Measurements from ENCODE around the gene B2M.
"Not testable (repeated sequence)": the region's sequence is repeated elsewhere in the genome, so short reads cannot be mapped to it uniquely, and the experiment has no call there.

B2M gene

DNA sequence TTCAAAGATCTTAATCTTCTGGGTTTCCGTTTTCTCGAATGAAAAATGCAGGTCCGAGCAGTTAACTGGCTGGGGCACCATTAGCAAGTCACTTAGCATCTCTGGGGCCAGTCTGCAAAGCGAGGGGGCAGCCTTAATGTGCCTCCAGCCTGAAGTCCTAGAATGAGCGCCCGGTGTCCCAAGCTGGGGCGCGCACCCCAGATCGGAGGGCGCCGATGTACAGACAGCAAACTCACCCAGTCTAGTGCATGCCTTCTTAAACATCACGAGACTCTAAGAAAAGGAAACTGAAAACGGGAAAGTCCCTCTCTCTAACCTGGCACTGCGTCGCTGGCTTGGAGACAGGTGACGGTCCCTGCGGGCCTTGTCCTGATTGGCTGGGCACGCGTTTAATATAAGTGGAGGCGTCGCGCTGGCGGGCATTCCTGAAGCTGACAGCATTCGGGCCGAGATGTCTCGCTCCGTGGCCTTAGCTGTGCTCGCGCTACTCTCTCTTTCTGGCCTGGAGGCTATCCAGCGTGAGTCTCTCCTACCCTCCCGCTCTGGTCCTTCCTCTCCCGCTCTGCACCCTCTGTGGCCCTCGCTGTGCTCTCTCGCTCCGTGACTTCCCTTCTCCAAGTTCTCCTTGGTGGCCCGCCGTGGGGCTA is at the start of gene B2M, which contains the start of gene PATL2:
B2M (plus strand) TSS at position 422 of the 647 bp plus-strand sequence; CDS start at position 452, 30 bp downstream.
PATL2 (minus strand) TSS at position 228 of the 647 bp plus-strand sequence. CDS start 34,833 bp downstream, outside the sequence.
- peak; percentile 95 to 97 for DNase-seq

- DNase-seq: no peak
These were observed 49.7 kb upstream of the B2M start for GRCh38 chr15:44661576-44661975.

- DNase-seq: peak; percentile 65 to 70
These were observed 48.6 kb upstream of the B2M start for GRCh38 chr15:44662478-44663409.

GRCh38 chr15:44663410-44664308 is 47.7 kb upstream of the B2M start, which contains the start of gene SPG11:
TSS of gene SPG11 (minus strand) at chr15:44663662. CDS start at chr15:44663647, 15 bp downstream.
- peak; percentile 96 to 98 for DNase-seq

DNA sequence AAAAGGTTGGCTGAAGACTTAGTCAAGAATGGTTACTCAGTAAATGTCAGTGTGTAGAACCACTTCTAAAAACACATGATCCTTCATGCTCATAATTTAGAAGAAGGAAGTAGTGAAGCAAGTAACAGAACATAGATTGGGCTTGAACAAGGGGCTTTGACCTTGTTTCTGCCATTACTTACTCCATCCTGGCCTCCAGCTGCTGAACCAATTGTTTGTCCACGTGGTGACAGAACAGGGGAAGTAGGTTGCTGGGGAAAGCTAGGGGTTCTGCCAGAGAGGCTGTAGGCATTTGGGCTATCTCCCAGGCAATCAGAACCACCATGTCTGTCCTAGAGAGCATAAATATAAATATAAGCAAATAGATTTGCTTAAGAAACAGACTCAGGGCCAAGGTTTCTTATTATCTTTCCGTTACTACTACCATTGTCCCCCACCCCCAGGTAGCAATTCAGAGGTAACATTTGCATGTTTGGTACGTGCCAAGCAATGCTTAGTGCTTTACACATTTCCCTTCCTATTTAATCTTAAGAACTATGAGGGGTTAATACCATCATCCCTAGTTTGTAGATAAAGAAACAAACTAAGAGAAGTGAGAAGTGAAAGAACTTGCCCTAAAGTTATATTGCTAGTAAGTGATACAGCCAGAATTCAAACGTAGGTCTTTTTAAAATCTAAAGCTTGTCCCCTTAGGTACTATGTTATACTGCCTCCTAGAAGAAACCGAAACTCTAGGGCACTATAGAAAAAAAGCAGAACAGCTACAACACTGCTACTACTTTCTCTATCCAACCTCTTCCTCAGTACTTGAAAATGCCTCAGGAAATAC is 44.9 kb upstream of the B2M start:
- DNase-seq: no peak

- no peak for DNase-seq
These were observed 44.3 kb upstream of the B2M start for GRCh38 chr15:44667039-44667360.

- no peak for DNase-seq
These were observed 42.4 kb upstream of the B2M start for GRCh38 chr15:44668921-44669320.

- no peak for DNase-seq
These were observed 41.0 kb upstream of the B2M start for GRCh38 chr15:44670087-44670950.

DNA sequence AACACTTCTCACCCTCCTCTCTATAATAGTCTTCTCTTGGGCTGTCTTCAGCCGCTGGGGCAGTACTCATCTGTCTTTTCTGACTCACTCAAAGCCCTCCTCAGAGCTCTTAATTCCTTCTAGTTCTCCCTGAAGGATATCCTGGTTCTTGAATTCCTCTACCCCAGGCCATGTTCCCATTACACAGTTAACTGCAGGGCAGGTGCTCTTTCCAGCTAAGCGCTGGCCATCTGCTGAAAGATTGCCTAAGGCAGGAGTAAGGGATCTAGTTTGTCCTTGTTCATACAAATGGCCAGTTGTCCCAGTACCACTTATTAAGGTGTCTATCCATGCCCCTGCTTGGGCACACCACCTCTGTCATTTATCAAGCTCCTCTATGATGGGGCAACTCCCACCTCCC is 37.7 kb upstream of the B2M start:
- DNase-seq: no peak

DNA sequence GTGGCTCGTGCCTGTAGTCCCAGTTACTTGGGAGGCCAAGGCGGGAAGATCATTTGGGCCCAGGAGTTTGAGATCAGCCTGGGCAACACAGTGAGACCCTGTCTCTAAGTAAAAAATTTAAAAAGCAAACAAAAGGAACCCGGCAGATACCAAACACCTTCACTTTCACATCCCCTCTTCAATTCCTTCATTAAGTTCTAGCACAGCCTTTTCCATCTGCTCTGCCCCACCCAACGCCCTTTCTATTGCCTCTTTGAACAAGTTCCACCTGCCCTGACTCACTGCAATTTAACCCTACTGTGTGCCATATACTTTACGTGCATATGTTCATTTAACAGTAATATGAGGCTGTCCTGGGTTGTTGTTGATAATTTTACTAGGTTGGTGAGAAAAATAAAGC is 35.4 kb upstream of the B2M start:
- DNase-seq: no peak

DNA sequence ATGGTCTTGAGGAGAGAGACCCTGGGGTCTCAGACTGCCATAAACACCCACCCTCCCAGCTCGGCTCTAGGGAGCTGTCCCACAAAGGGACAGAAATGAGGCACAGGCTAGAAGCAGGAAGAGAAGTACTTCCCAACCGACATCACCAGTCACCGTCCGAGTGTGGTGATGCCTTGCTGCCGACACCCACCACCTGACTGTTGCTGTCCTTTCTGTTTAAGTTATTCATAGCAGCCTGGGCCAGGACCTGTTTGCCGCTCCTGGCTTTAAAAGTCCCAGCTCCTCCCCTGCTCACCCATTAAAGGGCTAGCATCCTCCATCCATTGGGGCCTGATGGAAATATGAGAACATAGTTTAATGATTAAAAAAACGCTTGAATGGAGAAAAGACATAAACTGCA is 34.6 kb upstream of the B2M start:
- no peak for DNase-seq

- DNase-seq: no peak
These were observed 29.1 kb upstream of the B2M start for GRCh38 chr15:44682211-44682610.

DNA sequence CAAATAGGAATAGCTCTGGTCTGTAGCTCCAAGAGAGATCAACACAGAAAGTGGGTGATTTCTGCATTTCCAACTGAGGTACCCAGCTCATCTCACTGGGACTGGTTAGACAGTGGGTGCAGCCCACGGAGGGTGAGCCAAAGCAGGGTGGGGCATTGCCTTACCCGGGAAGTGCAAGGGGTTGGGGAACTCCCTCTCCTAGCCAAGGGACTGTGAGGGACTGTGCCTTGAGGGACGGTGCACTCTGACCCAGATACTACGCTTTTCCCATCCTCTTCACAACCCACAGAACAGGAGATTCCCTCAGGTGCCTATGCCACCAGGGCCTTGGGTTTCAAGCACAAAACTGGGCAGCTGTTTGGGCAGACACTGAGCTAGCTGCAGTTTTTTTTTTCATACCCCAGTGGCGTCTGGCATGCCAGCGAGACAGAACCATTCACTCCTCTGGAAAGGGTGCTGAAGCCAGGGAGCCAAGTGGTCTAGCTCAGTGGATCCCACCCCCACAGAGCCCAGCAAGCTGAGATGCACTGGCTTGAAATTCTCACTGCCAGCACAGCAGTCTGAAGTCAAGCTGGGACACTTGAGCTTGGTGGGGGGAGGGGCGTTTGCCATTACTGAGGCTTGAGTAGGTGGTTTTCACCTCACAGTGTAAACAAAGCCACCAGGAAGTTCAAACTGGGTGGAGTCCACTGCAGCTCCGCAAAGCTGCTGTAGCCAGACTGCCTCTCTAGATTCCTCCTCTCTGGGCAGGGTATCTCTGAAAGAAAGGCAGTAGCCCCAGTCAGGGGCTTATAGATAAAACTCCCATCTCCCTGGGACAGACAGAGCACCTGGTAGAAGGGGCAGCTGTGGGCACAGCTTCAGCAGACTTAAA is 28.3 kb upstream of the B2M start:
- DNase-seq: peak; percentile 60 to 69

DNA sequence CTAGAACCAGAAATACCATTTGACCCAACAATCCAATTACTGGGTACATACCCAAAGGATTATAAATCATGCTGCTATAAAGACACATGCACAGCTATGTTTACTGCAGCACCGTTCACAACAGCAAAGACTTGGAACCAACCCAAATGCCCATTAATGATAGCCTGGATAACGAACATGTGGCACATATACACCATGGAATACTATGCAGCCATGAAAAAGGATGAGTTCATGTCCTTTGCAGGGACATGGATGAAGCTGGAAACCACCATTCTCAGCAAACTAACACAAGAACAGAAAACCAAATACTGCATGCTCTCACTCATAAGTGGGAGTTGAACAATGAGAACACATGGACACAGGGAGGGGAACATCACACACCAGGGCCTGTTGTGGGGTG is 22.0 kb upstream of the B2M start:
- DNase-seq: not testable (repeated sequence)

DNA sequence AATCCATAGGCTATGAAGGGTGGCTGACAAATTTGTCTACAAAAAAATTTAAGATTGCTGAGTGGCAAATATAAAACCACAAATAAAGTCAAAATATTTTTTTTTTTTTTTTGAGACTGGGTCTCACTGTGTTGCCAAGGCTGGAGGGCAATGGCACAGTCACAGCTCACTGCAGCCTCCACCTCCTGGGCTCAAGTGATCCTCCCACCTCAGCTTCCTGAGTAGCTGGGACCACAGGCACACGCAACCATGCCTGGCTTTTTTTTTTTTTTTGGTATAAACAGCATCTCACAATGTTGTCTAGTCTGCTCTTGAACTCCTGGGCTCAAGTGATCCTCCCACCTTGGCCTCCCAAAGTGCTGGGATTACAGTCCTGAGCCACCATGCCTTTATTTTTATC is 21.1 kb upstream of the B2M start:
- DNase-seq: not testable (repeated sequence)

- no peak for DNase-seq
These were observed 18.7 kb upstream of the B2M start for GRCh38 chr15:44692659-44693058.

GRCh38 chr15:44694416-44694815 is 16.9 kb upstream of the B2M start:
- no peak for DNase-seq

GRCh38 chr15:44695294-44695693 is 16.0 kb upstream of the B2M start:
- DNase-seq: no peak

GRCh38 chr15:44697014-44697413 is 14.3 kb upstream of the B2M start:
- no peak for DNase-seq

DNA sequence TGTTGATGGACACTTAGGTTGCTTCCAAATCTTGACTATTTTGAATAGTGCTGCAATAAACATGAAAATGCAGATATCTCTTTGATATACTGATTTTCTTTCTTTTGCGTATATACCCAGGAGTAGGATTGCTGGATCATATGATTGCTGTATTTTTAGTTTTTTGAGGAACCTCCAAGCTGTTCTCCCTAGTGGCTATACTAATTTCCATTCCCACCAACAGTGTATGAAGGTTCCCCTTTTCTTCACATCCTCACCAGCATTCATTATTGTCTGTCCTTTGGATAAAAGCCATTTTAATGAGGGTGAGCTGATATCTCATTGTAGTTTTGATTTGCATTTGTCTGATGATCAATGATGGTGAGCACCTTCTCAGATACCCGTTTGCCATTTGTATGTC is 12.7 kb upstream of the B2M start:
- DNase-seq: no peak

Data from stimulated activated CD4-positive, alpha-beta T cell treated with anti-CD3 and anti-CD28 coated beads, Interleukin-2, amount 100 ng/mL, for 48 hours (primary cell).